ENCODE results near the gene CLTRN. TPM values are rescaled to one million over a fixed set of nuclear protein-coding genes. Genes with fewer than 3 reads are reported as not detected.

Gene CLTRN
- total and polyA plus RNA-seq, 7 donors: not detected

DNA sequence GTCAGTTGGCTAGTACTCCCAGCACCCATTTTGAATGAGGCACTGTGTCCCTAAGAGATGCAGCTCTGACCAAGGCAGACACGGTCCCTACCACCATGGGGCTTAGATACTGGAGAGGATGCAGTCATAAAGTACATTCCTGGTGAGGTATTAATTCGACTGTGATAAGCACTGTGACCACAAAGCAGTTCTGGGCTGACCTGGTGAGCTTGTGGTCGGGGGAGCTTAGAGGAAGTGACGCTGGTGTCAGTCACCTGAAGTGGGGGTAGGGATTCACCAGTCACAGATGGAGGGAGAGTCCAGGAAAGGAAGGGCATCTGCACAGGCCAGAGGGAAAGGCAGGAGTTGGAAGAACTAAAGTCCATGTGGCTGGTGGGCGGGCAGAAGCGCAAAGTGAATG, 15.8 kb upstream of the CLTRN start:
- TF ChIP-seq, protein P1, sequence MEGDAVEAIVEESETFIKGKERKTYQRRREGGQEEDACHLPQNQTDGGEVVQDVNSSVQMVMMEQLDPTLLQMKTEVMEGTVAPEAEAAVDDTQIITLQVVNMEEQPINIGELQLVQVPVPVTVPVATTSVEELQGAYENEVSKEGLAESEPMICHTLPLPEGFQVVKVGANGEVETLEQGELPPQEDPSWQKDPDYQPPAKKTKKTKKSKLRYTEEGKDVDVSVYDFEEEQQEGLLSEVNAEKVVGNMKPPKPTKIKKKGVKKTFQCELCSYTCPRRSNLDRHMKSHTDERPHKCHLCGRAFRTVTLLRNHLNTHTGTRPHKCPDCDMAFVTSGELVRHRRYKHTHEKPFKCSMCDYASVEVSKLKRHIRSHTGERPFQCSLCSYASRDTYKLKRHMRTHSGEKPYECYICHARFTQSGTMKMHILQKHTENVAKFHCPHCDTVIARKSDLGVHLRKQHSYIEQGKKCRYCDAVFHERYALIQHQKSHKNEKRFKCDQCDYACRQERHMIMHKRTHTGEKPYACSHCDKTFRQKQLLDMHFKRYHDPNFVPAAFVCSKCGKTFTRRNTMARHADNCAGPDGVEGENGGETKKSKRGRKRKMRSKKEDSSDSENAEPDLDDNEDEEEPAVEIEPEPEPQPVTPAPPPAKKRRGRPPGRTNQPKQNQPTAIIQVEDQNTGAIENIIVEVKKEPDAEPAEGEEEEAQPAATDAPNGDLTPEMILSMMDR (IDR thresholded peaks at IDR 0.05): no peak
- Histone ChIP-seq H3K4me3 (no peak overlapping the region), H3K27ac (no peak overlapping the region), H3K9me3 (no peaks in the 10 kb centered on the region), H3K36me3 (ENCODE audit: insufficient read depth in 1 of 2, low read depth in 1 of 2) (peaks cover 0 to 15% of the 10 kb centered on the region in 2 donors), H3K4me1 (peaks cover 10% of the 10 kb centered on the region), H3K27me3 (ENCODE audit: insufficient read depth in 3 of 3, low read length in 2 of 3) (no peaks in the 10 kb centered on the region)
- WGBS, 3 donors: 86 to 93% (median 90%) methylated on average over 6 of the region's 6 CpGs
- intact Hi-C loops (cut with DNase I): loop anchor here in 1 of 2 donors (10.0 kb wide), 1 partner anchor 104 kb away; no protein-coding TSS in a partner anchor
- ATAC-seq (no peak), DNase-seq (no peak)

DNA sequence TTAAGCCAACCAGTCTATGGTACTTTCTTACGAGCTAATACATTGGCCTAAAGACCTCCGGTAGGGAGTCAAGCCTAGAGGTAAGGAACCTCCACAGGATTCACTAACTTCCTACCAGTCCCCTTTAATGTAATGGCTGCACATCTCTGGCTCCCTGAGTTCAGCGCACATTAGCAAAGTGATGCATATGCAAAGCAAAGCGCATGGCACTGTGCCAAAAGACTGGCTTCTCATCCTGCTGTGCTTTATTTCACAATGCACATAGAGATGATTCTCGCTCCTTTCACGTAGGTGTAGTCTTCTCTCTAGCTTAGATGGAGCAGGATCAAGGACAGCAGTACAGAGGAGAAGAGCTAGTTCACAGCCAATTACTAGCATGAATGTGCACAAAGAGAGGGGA, 14.6 kb upstream of the CLTRN start:
- H3K4me3 ChIP-seq: no peak overlapping the region
- H3K27me3 ChIP-seq (ENCODE audit: insufficient read depth in 3 of 3, low read length in 2 of 3): no peaks in the 10 kb centered on the region
- peaks cover 11% of the 10 kb centered on the region for H3K4me1 ChIP-seq
- no peak for DNase-seq
- 91 to 96% (median 96%) methylated on average over 6 of the region's 6 CpGs for WGBS, 3 donors
- TF ChIP-seq, protein P1 (IDR thresholded peaks at IDR 0.05): no peak
- intact Hi-C loops (cut with DNase I): loop anchor here in 1 of 2 donors (5.0 to 10.0 kb wide), 2 partner anchors 178 to 344 kb away; partner anchors contain the start of gene PIGA
- ATAC-seq: no peak
- H3K36me3 ChIP-seq (ENCODE audit: insufficient read depth in 1 of 2, low read depth in 1 of 2): peaks cover 0 to 15% of the 10 kb centered on the region in 2 donors
- H3K9me3 ChIP-seq: no peaks in the 10 kb centered on the region
- no peak overlapping the region for H3K27ac ChIP-seq

DNA sequence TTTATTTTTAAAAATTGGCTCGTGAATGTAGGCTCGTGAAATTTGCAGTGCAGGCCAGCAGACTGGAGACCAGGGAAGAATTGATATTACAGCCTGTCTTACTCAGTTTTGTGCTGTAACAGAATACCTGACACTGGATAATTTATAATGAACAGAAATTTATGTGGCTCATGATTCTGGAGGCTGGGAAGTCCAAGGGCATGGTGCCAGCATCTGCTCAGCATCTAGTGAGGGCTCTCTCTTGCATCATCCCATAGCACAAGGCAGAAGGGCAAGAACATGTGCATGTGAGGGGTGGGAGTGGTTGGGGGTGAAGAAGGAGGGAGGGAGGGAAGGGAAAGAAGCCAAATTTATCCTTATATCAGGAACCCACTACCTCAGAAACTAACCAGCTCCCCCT, 13.7 kb upstream of the CLTRN start:
- Histone ChIP-seq H3K27ac (no peak overlapping the region), H3K27me3 (ENCODE audit: insufficient read depth in 3 of 3, low read length in 2 of 3) (no peaks in the 10 kb centered on the region), H3K9me3 (no peaks in the 10 kb centered on the region), H3K36me3 (ENCODE audit: insufficient read depth in 1 of 2, low read depth in 1 of 2) (peaks cover 0 to 15% of the 10 kb centered on the region in 2 donors), H3K4me1 (peaks cover 14% of the 10 kb centered on the region), H3K4me3 (no peak overlapping the region)
- TF ChIP-seq, protein P1 (IDR thresholded peaks at IDR 0.05): no peak
- no peak for DNase-seq
- 46 to 82% (median 61%) methylated on average over 2 of the region's 2 CpGs for WGBS, 3 donors
- no peak for ATAC-seq
- intact Hi-C loops (cut with DNase I): loop anchor here in 1 of 2 donors (5.0 to 10.0 kb wide), 2 partner anchors 179 to 344 kb away; partner anchors contain the start of gene PIGA

DNA sequence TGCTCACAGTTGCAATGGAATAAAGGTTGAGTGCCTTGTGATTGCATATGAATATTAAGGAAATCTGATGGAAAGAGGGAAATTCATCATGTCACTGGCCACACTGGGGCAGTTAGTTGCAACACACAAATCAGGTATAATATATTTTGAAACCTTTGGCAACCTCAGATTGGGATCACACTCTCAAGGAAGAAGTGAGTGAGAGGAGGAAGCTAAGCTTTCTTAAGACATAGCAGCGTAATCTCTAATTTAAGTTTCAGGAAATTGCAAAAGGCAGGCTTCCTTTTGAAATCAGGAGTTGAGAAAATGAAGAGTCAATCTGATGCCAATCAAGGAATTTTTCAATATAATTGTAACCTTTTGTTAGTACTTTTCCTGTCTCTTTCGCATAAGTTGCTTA, 12.3 kb upstream of the CLTRN start:
- ATAC-seq (no peak), DNase-seq (no peak)
- Histone ChIP-seq H3K9me3 (no peaks in the 10 kb centered on the region), H3K4me3 (peak overlapping the region; percentile 82), H3K4me1 (peaks cover 14% of the 10 kb centered on the region), H3K27me3 (ENCODE audit: insufficient read depth in 3 of 3, low read length in 2 of 3) (no peaks in the 10 kb centered on the region), H3K36me3 (ENCODE audit: insufficient read depth in 1 of 2, low read depth in 1 of 2) (peaks cover 0 to 15% of the 10 kb centered on the region in 2 donors), H3K27ac (no peak overlapping the region)
- 78 to 86% (median 83%) methylated on average over 2 of the region's 2 CpGs for WGBS, 3 donors
- TF ChIP-seq, protein P1 (IDR thresholded peaks at IDR 0.05): no peak
- intact Hi-C loops (cut with DNase I): loop anchor here in 1 of 2 donors (5.0 to 10.0 kb wide), 2 partner anchors 180 to 342 kb away; partner anchors contain the start of gene PIGA

DNA sequence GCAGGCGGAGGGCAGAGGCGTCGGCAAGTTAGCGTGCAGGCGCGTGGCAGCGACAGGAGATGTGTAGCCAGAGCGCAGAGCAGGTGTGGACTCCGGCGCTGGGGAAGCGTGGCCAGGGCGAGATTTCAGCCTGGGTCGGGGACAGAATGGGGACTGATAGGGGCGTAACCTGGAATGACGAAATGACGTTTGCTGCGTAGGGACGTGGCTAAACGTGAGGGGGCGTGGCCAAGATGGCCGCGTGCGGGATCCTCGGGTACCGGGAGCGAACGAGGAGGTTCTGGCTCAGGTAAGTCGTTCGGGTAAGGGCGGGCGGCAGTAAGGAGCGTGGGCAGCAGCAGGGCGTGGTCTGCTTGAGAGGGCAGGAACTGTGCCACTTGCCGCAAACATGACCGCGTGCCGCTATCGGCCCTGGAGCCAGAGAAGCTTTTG, 10.9 kb upstream of the CLTRN start:
- WGBS, 3 donors: 0% methylated on average over 32 to 38 of the region's 38 CpGs
- DNase-seq (peak; percentile 84 to 92), ATAC-seq (peak; percentile 79 to 85 (median 80))
- intact Hi-C loops (cut with DNase I): loop anchor here in 1 of 2 donors (5.0 to 10.0 kb wide), 2 partner anchors 182 to 341 kb away; partner anchors contain the start of gene PIGA
- peak overlapping the region; percentile 82 for H3K4me3 ChIP-seq
- peaks cover 14% of the 10 kb centered on the region for H3K4me1 ChIP-seq
- peaks cover 0 to 3% (median 0%) of the 10 kb centered on the region in 3 donors for H3K27me3 ChIP-seq (ENCODE audit: insufficient read depth in 3 of 3, low read length in 2 of 3)
- H3K27ac ChIP-seq: peak overlapping the region; percentile 97
- no peaks in the 10 kb centered on the region for H3K9me3 ChIP-seq
- peaks cover 0 to 5% of the 10 kb centered on the region in 2 donors for H3K36me3 ChIP-seq (ENCODE audit: insufficient read depth in 1 of 2, low read depth in 1 of 2)
- TF ChIP-seq, protein P1 (IDR thresholded peaks at IDR 0.05): no peak

All from psoas muscle (tissue), 8 donors.